A172 (cell line): ENCODE data around the gene SPATA33. TPM values are rescaled to one million over a fixed set of nuclear protein-coding genes. Genes with fewer than 3 reads are reported as not detected.

Source experiments
- DNase-seq: peaks from one replicate; pipeline ENCODE4 v3.0.0-alpha.2; 2015; ENCODE audit warnings: low spot score
- total RNA-seq: library from RNA; depleted of rRNA; stranded (reverse); fragments of >200 nt; shearing (Covaris generic); gene quantifications from 2 replicates; pipeline ENCODE4 v1.2.3, GENCODE V29; 2014; rRNA removed

The SPATA33 gene
- total RNA-seq, 1 experiment from 2014 or later: 12.4 TPM

GRCh38 chr16:89709716-89710432 lies 52.2 kb downstream of the SPATA33 start:
- DNase-seq: no peak

GRCh38 chr16:89710709-89711564 lies 53.3 kb downstream of the SPATA33 start:
- DNase-seq: no peak

GRCh38 chr16:89711601-89712273 lies 54.1 kb downstream of the SPATA33 start:
- no peak for DNase-seq

- no peak for DNase-seq
Measured at GRCh38 chr16:89712274-89712781, 54.7 kb downstream of the SPATA33 start.

GRCh38 chr16:89716493-89716892 lies 58.9 kb downstream of the SPATA33 start:
- DNase-seq: no peak

- no peak for DNase-seq
Measured at GRCh38 chr16:89716916-89717687, 59.5 kb downstream of the SPATA33 start.

- no peak for DNase-seq
Measured at GRCh38 chr16:89717688-89718505, 60.3 kb downstream of the SPATA33 start.

Other genes with a start within 250 kb of the SPATA33 start
- 48.3 and 61.6 TPM in 2 replicates for gene ANKRD11, start 167.3 kb upstream of the SPATA33 start, total RNA-seq
- gene SPG7, start 149.4 kb upstream of the SPATA33 start, total RNA-seq: 171 and 208 TPM in 2 replicates
- gene RPL13, start 97.2 kb upstream of the SPATA33 start, total RNA-seq: 4,331 and 5,553 TPM in 2 replicates
- gene CPNE7, start 82.1 kb upstream of the SPATA33 start, total RNA-seq: 4.7 and 18.5 TPM in 2 replicates
- 0.43 and 1.2 TPM in 2 replicates for gene DPEP1, start 44.2 kb upstream of the SPATA33 start, total RNA-seq
- gene CHMP1A, start 128 bp upstream of the SPATA33 start, total RNA-seq: 83.6 and 105 TPM in 2 replicates
- gene CDK10, start 28.9 kb downstream of the SPATA33 start, total RNA-seq: 31.1 and 46.6 TPM in 2 replicates
- 21.1 and 24.3 TPM in 2 replicates for gene SPATA2L, start 43.9 kb downstream of the SPATA33 start, total RNA-seq
- gene VPS9D1, start 63.1 kb downstream of the SPATA33 start, total RNA-seq: 12.0 and 14.2 TPM in 2 replicates
- gene ZNF276, start 63.7 kb downstream of the SPATA33 start, total RNA-seq: 14.6 and 18.9 TPM in 2 replicates
- gene FANCA, start 158.8 kb downstream of the SPATA33 start, total RNA-seq: 51.8 and 55.9 TPM in 2 replicates
- gene SPIRE2, start 170.6 kb downstream of the SPATA33 start, total RNA-seq: 6.9 and 12.6 TPM in 2 replicates
- gene TCF25, start 215.8 kb downstream of the SPATA33 start, total RNA-seq: 145 and 153 TPM in 2 replicates